AG08396 (cell line): ENCODE results near the gene C10orf62.
A peak's percentile ranks its signal among the peaks of the same experiment; 100 is the strongest.
"Not testable (repeated sequence)": the region's sequence is repeated elsewhere in the genome, so short reads cannot be mapped to it uniquely, and the experiment has no call there.

Experiments used
- DNase-seq: peaks from one replicate; pipeline ENCODE4 v3.0.0; 2012; ENCODE audit warnings: low spot score, mixed read lengths

Gene C10orf62

GRCh38 chr10:97589479-97589878 lies at the start of gene C10orf62:
TSS of gene C10orf62 (plus strand) at chr10:97589721. CDS start at chr10:97589898, 177 bp downstream.
- no peak for DNase-seq

GRCh38 chr10:97540669-97541500 lies 48.6 kb upstream of the C10orf62 start:
- no peak for DNase-seq

- DNase-seq: peak; percentile 78
Measured at GRCh38 chr10:97542169-97543024, 47.1 kb upstream of the C10orf62 start.

- DNase-seq: peak; percentile 92
Measured at GRCh38 chr10:97543025-97543546, 46.4 kb upstream of the C10orf62 start.

GRCh38 chr10:97546456-97547270 lies 42.9 kb upstream of the C10orf62 start:
- no peak for DNase-seq

- no peak for DNase-seq
Measured at GRCh38 chr10:97547271-97547600, 42.3 kb upstream of the C10orf62 start.

- no peak for DNase-seq
Measured at GRCh38 chr10:97547962-97548361, 41.6 kb upstream of the C10orf62 start.

GRCh38 chr10:97548828-97549455 lies 40.6 kb upstream of the C10orf62 start:
- no peak for DNase-seq

- no peak for DNase-seq
Measured at GRCh38 chr10:97549587-97550322, 39.8 kb upstream of the C10orf62 start.

- no peak for DNase-seq
Measured at GRCh38 chr10:97550336-97551149, 39.0 kb upstream of the C10orf62 start.

GRCh38 chr10:97551271-97551670 lies 38.2 kb upstream of the C10orf62 start:
- no peak for DNase-seq

- peak; percentile 75 for DNase-seq
Measured at GRCh38 chr10:97553575-97554031, 35.9 kb upstream of the C10orf62 start.

GRCh38 chr10:97554336-97554735 lies 35.2 kb upstream of the C10orf62 start:
- DNase-seq: not testable (repeated sequence)

- not testable (repeated sequence) for DNase-seq
Measured at GRCh38 chr10:97555541-97555940, 34.0 kb upstream of the C10orf62 start.

- not testable (repeated sequence) for DNase-seq
Measured at GRCh38 chr10:97560731-97561381, 28.7 kb upstream of the C10orf62 start.

- DNase-seq: not testable (repeated sequence)
Measured at GRCh38 chr10:97561386-97562077, 28.0 kb upstream of the C10orf62 start.

- DNase-seq: not testable (repeated sequence)
Measured at GRCh38 chr10:97562329-97562728, 27.2 kb upstream of the C10orf62 start.

- no peak for DNase-seq
Measured at GRCh38 chr10:97563337-97563736, 26.2 kb upstream of the C10orf62 start.

- DNase-seq: no peak
Measured at GRCh38 chr10:97564776-97565175, 24.7 kb upstream of the C10orf62 start.
